ENCODE results near the gene MYO16.
"Not testable (repeated sequence)": the region's sequence is repeated elsewhere in the genome, so short reads cannot be mapped to it uniquely, and the experiment has no call there.

MYO16 gene

DNA sequence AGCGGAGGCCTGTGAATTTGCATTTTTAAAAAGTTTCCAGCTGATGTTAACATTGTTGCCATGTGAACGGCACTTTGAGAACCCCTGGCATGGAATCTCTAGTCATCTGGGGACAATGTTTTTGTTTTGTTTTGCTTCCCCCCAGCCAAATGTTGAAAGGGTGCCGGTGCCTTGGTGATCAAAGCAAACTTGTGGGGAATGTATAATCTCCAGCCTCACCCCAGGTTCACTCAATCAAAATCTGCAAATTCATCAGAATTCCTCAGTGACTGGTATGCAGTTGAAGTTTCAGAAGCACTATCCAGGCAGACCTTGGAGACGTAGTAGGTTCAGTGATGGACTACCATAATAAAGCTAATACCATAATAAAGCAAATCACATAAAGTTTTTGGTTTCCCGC, 428.7 kb downstream of the MYO16 start:
- no peak for DNase-seq (ENCODE audit: low read depth in 2 of 2)

DNA sequence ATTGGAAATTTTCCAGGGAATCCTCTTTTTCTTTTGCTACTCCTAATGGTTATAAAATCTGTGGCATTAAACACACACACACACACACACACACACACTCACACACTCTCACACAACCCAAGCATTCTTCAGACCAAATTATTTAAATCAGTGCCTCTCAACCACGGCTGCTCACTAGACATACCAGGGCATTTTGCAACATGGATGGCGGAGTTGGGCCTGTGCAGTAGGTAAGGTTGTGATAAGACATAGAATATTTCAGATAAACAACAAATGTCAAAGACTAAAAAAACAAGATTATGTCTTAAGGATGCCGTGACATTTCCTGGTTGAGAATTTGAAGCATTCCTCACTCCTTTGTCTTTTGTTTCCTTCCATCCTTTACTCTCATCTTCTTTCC, 443.1 kb downstream of the MYO16 start:
- no peak for DNase-seq (ENCODE audit: low read depth in 2 of 2)

DNA sequence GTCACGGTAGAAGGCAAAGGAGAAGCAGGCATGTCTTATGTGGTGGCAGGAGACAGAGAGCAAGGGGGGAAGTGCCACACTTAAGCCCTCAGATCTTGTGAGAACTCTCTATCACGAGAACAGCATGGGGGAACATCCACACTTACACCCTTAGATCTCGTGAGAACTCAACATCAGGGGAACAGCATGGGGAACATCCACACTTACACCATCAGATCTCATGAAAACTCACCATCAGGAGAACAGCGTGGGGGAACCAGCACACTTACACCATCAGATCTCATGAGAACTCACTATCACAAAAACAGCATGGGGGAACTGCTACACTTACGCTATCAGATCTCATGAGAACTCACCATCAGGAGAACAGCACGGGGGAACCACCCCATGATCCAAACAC, 445.0 kb downstream of the MYO16 start:
- DNase-seq (ENCODE audit: low read depth in 2 of 2) = no peak

DNA sequence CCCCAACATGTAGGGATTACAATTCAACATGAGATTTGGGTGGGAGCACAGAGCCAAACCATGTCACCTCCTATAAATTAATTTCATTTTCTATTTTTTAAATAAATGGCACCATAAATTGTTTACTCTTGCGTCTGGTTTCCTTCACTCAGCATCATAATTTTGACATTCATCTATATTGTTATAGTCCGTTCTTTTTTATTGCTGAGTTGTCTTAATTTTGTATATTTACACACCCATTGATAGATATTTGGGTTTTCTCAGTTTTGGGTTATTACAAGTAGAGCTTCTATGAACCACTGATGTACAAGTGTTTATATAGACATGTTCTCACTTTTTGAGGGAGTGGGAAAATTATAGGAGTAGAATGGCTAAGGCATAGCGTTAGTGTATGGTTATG, 445.4 kb downstream of the MYO16 start:
- DNase-seq (ENCODE audit: low read depth in 2 of 2) = no peak

DNA sequence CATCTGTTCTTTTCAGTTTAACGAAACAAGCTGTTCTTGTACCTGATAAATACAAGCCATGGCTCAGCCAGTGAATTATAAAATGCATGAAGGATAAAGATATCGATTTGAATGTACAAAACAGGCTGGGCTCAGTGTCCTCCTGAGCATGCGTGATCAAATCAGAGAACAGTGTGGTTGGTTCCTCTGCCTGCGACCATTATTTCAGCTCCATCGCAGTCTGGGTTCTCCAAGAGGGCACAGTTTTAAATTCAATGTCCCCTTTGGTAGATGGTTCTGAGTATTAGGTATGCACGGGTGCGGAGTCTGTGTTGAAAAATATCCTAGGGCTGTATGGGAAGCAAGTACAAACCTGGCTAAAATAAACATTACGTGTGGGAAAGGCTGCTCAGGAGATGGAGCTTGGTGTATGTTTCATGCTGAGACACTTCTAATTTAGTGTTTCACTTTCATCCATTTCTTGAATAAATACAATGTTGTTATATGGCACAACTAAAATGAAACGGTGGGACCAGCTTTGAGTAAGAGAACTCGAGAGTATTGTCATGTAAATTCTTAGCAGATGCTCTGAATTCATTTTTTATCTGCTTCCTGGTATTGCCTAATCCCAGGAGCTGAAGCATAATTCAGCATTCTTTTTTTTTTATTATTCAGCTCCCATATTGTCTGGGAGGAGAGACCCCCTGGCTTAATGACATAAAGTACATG, 458.7 kb downstream of the MYO16 start:
- DNase-seq (ENCODE audit: low read depth in 2 of 2) = no peak

DNA sequence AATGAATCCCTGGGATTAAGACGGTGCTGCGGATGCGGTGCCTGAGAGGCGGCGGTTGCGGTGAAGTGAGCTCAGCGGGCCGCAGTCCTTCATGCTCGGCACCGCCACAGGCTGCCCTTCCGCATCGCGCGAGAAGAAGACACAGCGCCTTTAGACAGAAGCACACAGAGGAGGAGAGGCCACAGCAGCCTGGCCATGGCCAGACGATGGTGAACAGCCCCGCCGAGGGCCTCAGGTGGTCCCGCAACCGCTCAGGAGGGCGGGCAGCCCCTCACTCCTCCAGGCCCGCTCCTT, 459.2 kb downstream of the MYO16 start:
- DNase-seq (ENCODE audit: low read depth in 2 of 2) = no peak

DNA sequence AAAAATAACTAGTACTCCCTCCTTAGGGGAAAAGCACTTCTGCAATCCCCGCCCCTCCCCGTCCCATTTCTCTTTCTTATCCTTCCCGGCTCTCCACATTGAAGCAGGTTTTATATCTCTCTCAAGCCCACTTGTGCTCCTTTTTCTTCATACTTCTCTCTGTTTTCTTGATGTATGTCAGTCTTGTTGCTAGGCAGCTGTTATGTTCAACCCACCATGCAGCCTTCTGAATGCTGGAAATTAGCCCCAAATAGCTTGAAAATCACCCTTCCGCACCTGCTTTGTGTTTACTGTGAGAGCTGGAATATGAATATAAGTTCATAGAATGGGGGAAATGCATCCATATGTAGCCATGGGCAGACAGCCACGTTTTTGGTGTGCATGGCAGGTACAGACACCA, 461.4 kb downstream of the MYO16 start:
- DNase-seq (ENCODE audit: low read depth in 2 of 2) = no peak

DNA sequence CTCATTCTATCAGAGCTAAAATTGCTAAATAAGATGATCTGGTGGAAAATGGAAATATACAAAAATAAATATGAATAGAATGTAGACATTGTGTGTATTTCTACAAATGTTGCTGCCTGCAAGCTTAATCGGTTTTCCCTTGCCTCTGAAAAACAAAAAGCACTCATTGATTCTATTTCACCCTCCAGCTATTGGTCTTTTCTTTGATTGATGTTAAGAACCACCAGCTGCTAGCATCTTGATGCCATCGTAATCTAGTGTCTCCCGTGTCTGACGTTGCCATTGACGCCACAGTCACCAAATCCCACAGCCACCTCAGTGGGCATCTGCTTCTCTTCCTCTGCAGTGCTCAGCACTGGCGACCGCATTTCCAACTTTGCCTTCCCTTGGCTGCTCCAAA, 461.8 kb downstream of the MYO16 start:
- DNase-seq (ENCODE audit: low read depth in 2 of 2) = no peak

DNA sequence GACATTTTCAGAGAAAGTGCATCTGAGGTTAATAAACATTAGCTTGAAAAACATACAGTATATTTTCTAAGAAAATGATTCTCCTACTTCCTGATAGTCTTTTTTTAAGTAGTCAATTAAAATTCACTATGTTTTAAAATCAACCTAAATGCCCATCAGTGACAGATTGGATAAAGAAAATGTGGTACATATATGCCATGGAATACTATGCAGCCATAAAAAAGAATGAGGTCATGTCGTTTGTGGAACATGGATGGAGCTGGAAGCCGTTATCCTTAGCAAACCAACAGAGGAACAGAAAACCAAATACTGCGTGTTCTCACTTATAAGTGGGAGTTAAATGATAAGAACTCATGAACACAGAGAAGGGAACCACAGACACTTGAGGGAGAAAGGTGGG, 462.8 kb downstream of the MYO16 start:
- DNase-seq (ENCODE audit: low read depth in 2 of 2) = not testable (repeated sequence)

DNA sequence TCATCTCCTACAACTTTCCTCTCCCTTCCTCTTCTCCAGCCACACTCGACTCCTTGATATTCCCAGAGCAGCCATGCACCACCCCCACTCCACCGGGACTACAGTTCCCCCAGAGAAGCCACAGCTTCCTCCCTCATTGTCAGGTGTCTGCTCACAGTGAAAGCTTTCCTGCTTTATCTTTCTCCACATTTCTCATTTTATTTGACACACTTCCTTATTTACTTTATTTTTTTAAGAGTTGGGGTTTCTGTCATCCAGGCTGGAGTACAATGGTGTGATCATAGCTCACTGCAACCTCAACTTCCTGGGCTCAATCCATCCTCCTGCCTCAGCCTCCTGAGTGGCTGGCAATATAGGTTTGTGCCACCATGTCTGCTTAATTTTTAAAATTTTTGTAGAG, 464.6 kb downstream of the MYO16 start:
- no peak for DNase-seq (ENCODE audit: low read depth in 2 of 2)

DNA sequence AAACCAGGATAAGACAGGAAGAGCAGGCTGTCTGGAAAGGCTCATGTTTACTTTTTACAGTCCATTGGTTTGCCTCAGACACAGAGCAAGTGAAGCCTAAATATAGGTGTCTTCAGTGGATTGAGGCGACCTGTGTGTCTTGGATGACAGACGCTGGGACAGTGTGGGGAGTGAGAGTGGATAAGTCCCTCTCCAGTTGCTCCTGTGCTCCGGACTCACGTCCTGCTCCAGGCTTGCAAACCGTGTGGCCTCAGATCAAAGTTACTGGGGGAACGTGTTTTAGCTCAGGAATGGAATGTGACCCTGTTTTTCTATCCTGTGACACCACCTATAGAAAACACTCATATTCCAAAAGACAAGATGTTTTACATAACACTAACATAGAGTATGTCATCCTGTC, 465.7 kb downstream of the MYO16 start:
- DNase-seq (ENCODE audit: low read depth in 2 of 2) = no peak

DNA sequence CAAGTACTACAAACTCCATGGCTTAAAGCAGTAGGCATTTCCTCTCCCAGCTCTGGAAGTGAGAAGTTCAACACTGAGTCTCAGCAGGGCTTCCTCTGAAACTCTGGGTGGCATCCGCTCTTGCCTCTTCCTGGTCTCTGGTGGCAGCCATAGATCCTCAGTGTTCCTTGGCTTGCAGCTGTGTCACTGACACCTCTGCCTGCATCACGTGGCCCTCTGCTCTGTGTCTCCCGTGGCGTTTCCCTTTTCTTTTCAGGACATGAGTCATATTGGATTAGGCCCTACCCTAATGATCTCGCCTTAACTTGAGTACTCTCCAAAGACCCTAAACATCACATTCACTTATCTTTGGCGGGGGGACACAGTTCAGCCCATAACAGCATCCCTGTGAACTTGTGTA, 466.7 kb downstream of the MYO16 start:
- no peak for DNase-seq (ENCODE audit: low read depth in 2 of 2)

DNA sequence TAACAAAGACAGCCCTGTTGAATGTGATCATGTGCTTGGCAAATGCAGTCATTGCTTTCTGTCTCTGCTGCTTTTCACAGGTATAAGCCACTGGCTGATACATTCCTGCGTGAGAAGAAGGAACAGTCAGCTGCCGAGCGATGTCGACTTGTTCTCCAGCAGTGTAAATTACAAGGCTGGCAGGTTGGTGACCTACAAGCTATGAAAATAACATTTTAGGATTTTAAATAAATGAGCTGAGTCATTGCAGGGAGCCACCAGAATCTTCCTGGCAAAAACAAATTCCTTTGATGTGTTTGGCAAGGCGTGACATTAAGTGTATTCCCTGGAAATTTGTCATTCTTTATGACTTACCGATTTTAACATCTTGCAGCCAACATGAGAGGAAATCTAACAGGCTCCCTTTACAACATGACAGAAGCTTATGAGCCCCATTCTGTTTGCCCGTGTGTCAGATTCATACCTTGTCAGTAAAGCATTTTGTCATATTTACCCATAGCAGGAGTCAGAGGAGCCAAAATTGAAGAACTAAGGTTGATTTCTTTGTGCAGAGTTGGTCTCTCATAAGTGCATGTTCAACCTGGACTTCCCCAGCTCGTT, 471.4 kb downstream of the MYO16 start:
- no peak for DNase-seq (ENCODE audit: low read depth in 2 of 2)

DNA sequence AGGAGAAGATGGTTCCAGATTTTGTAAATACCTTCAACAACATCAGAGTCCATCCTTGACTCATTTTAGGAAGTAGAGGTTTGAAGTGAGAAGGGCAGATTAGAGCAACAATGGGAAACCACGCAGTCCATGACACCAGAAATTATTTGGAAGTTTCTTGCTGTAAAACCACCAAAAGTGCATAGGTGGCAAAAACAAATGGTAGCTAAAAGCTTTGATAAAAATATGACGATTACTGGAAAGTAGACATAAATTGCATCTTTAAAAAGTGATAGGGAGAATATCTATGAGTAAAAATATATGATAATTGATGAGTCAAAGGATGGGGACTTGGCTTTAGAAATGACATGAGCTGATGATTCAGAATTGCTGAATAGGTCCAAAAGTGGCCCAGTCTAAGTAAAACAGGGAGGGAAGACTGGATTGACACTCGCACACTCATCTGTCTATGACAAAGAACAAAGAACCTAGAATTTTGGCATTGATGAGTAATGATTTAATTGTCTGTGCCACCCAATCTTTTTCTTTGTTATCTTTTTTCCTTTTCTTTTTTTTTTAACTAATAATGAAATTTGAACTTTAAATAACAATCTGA, 472.2 kb downstream of the MYO16 start:
- no peak for DNase-seq (ENCODE audit: low read depth in 2 of 2)

DNA sequence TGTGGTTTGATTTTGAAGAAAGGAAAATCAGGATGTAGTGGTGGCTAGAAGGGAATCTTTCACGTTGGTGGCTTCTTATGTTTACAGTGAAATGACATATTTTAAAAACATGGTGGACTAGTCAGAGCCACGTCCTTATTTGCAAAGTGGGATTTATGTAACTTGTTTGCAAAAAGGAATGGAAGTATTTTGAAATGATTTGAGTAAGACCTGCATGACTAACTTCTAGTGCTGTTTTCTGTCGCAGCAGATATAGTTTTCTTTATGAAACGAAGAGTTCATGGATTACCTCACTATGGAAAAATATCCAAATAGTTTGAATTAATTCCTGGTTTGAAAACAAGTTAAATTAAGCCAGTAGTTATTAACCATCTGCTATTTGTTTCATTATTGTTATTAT, 476.5 kb downstream of the MYO16 start:
- DNase-seq (ENCODE audit: low read depth in 2 of 2) = no peak

DNA sequence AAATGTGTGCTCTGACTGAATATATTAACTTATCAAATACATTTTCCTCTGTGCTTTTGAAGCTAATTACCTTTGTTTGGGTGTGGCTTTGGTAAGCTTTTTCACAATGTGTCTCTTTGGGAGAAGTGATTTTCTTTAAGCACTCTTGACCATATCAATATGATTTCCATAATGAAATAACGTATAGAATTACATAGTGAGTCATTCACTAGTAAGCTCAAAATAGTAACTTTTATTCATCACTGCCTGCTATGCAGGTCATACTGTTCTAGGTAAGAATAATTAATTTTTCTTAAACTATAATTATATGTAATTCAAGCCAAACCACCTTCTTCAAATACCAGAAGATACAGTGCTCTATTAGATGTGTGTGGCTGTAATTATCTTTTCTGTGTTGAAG, 480.7 kb downstream of the MYO16 start:
- no peak for DNase-seq (ENCODE audit: low read depth in 2 of 2)

DNA sequence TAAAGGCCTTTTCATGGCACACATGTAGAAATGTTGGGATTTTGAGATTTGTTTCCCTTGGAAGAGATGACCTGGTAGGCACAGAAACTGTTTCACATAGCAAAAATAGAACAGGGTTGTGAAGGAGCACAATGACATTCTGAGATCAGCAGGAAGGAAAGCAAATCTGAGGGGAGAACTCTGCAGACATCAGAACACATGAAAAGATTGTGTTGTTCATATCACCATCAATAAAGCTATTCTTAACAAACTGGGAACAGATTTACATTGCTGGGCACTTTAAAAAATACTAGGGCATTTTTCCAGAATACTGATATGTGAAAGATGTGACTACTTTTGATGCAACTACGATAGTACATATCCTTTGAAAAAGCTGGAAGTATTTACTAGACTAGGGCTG, 481.7 kb downstream of the MYO16 start:
- DNase-seq (ENCODE audit: low read depth in 2 of 2) = no peak

DNA sequence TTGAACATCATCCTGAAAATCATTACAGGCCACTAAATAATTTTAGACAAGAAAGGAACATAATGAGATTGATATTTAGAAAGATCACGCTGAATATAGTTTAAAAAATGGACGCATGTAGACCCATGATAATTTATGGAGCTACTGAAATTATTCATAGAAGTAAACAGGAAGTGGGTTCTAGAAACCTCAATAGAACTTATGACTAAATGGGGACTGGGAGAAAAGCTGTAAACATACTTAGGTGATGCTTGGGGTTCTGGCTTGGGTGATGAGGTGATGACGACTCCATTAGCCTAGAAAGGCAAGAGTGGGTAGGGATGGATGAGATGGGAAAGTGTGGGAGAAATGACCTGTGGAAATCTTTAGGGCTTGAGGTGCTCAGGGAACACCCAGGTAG, 484.0 kb downstream of the MYO16 start:
- no peak for DNase-seq (ENCODE audit: low read depth in 2 of 2)

DNA sequence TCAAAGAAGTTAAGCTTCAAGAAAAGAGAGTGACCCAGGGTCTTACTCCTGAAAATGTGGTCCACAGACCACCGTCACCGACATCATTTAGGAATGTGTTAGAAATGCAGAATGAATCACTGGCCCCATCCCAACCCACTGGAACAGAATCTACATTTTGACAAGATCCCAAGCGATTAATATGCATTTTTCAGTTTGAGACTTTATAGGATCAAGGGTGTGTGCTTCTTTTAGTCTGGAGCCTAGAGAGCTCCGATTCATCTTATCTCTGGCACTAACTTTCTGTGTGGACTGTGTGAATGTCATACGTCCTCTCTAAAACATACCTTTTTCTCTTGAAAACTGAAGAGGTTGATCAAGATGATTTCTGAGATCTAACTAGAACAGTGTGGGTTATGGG, 484.8 kb downstream of the MYO16 start:
- no peak for DNase-seq (ENCODE audit: low read depth in 2 of 2)

DNA sequence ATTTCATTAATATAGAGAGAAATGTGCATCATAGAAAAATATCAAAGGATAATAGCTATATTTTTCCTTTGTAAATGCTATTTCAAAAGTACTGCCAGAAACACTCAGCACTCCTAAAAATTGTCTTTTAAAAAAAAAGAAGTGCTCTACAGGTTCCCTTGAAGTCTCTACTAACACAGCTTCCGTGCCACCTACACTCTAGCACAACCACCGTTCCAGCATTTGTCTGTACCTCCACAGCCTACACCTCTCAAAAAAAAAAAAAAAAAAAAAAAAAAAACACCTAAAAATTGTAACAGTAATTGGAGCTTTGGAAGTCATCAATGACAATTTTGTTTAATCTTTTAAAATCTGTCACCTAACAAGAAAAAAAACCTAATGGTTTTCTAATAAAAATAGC, 485.6 kb downstream of the MYO16 start:
- DNase-seq (ENCODE audit: low read depth in 2 of 2) = no peak

DNA sequence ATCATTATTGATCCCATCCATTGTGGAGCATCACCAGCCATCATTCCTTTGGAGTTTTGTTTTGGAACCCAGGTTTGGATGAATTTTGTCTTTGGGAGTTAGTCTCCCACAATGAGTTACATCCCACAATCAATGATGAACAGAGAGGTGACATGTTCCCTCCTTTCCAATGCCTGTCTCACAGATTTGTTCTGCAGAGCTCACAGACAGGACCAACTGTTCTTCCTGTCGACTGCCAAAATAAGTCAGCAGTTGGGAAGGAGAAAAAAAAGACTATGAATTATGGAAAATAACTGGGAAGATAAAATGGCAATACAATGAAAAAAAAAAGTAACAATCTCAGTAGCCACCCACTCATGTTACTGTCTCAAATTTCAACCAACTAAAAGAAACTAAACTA, 489.1 kb downstream of the MYO16 start:
- no peak for DNase-seq (ENCODE audit: low read depth in 2 of 2)

DNA sequence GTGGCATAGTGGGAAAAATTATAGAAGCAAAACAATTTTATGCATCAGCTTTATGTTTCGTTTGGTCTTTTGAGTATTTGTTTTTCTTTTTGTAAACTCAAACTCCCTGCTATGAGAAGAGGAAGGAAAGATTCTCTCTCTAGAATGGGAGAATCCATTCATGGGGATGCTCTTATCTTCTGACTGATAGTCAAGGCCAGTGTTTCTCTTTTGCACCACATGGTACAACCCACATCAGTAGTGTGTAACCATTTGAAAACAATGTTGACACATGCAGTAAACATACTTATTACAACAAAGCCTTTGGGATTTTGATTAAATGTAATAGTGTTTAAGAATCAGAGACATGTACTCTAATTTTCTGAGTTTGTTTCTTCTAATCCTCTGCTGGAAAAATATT, 490.5 kb downstream of the MYO16 start:
- no peak for DNase-seq (ENCODE audit: low read depth in 2 of 2)

DNA sequence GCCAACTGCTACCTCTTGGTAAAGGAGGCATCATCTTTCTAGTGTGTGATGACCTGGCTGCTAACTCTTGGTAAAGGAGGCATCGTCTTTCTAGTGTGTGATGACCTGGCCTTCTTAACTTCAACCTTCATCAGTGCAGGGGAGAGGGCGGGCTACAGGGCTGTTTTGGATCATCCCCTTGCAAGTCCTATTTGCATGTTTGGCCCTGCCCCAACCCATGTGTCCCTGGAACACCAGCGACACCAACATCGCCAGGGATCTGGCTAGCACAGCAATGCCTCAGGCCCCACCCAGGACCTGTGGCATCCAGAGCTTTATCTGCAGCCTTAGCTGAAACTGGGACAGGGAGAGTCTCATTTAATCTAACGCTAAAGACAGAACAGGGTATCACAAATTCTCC, 492.4 kb downstream of the MYO16 start:
- DNase-seq (ENCODE audit: low read depth in 2 of 2) = no peak

DNA sequence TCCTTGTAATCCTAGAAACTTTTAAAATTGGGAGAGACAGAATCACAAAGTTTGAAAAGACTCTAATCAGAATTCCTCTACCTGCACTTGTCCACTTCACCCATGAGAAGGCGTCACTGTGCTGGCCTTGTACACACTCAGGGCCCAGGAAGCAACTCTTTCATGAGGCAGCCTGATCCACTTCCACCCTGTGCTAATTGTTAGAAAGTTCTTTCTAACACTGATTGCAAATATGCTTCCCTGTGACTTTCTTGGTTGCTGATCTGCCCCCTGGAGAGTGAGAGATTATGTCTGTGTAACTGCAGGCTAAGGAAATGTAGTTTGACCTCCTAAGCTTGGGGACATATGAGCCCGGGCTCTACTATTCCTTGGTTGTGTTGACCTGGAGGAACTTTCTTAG, 494.6 kb downstream of the MYO16 start:
- DNase-seq (ENCODE audit: low read depth in 2 of 2) = no peak

Data from stimulated activated CD8-positive, alpha-beta memory T cell treated with anti-CD3 and anti-CD28 coated beads, Interleukin-2, amount 100 ng/mL, for 1 hour (primary cell).